GM10847 (cell line): ENCODE data around the gene KNTC1.

ENCODE experiments used
- POLR2A ChIP-seq: IDR thresholded peaks from 2 replicates; pipeline ENCODE4 v1.6.1; 2011; ENCODE audit not compliant: insufficient read length; ENCODE audit errors: extremely low read depth

The KNTC1 gene, protein sequence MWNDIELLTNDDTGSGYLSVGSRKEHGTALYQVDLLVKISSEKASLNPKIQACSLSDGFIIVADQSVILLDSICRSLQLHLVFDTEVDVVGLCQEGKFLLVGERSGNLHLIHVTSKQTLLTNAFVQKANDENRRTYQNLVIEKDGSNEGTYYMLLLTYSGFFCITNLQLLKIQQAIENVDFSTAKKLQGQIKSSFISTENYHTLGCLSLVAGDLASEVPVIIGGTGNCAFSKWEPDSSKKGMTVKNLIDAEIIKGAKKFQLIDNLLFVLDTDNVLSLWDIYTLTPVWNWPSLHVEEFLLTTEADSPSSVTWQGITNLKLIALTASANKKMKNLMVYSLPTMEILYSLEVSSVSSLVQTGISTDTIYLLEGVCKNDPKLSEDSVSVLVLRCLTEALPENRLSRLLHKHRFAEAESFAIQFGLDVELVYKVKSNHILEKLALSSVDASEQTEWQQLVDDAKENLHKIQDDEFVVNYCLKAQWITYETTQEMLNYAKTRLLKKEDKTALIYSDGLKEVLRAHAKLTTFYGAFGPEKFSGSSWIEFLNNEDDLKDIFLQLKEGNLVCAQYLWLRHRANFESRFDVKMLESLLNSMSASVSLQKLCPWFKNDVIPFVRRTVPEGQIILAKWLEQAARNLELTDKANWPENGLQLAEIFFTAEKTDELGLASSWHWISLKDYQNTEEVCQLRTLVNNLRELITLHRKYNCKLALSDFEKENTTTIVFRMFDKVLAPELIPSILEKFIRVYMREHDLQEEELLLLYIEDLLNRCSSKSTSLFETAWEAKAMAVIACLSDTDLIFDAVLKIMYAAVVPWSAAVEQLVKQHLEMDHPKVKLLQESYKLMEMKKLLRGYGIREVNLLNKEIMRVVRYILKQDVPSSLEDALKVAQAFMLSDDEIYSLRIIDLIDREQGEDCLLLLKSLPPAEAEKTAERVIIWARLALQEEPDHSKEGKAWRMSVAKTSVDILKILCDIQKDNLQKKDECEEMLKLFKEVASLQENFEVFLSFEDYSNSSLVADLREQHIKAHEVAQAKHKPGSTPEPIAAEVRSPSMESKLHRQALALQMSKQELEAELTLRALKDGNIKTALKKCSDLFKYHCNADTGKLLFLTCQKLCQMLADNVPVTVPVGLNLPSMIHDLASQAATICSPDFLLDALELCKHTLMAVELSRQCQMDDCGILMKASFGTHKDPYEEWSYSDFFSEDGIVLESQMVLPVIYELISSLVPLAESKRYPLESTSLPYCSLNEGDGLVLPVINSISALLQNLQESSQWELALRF (N-terminal part only)

DNA sequence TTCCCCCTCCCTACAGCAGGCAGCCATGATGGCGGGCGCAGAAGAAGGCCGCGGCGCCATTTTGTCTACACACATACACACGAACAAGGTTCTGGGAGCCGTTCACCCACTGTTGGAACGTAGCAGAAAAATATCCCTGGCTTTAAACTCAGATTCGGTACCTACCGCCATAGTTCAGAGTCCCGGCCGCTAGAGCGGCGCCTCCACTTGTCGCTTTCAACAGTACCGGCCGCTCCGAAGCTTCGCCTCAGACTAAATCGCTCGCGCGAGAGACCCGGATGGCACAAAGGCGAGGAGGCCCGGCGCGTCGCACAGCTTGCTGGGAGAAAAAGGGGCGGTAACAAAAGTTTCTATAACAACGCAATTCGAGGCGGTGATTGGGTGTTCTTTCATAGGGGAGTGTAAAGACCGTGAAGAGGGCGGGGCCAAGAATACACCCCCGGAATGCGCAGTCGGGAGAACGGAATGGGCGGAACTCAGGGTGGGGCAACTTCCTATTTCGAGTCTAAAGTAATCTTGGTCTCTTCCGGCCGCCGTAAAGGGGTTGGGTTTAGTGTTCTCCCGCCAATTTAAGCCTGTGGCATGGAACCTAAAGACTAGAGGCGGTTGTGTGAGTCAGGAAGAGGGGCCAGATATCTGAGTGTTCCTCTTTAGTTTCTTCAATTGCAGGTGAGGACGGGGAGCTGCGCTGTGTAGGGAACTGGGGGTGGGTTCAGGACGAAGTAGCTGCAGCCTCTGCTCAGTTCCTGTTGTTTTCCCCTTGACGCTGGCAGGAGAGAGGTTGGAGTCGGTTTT is at the start of gene KNTC1, which contains the start of gene RSRC2:
Gene KNTC1 (plus strand): TSS at position 567 of the 795 bp plus-strand sequence. CDS start 2,815 bp downstream, outside the sequence.
Gene RSRC2 (minus strand): TSS at position 254 of the 795 bp plus-strand sequence. CDS start 83 bp downstream, at position 171.
- peak; percentile 95 for TF ChIP-seq POLR2A

DNA sequence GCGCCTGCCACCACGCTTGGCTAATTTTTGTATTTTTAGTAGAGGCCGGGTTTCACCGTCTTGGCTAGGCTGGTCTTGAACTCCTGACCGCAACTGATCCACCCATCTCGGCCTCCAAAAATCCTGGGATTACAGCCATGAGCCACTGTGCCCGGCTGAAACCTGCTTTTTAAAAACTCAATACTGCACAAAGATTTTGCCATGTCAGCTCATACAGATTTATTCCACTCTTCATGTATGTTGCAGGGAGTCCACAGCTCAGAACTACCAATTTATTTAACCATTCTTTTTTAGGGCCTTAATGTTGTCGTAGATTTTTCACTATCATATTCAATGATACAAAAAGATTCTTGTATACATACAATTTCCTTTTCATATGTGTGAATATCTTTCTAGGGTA is 46.3 kb upstream of the KNTC1 start:
- TF ChIP-seq POLR2A = no peak

DNA sequence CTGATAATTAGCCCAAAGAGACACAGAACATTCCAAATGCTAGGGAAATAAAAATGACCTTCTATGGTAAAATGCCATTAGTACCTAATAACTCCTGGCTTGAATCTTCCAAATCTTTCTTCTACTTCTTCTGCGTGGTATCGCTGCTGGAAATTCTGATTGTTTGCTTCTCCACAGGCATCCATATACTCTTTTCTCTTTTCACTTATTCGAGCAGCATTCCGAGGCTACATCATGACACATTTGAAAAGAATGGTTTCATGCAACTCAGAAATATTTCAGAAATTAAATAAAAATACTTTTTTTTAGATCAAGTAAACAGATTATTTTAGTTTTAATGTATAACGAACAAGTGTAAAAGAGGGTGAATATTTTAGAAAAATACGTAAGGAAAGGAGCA is 45.2 kb upstream of the KNTC1 start:
- TF ChIP-seq POLR2A = no peak

DNA sequence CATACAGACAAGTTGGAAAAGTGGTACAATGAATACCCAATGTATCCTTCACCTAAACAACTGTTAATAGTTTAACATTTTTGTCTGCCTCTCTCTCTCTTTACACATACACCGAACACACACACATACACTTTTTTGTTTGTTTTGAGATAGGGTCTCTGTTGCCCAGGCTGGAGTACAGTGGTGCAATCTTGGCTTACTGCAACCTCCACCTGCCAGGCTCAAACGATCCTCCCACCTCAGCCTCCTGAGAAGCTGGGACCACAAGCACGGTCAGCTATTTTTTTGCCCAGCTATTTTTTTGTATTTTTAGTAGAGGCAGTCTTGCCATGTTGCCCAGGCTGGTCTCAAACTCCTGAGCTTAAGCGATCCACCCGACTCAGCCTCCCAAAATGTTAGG is 43.1 kb upstream of the KNTC1 start:
- no peak for TF ChIP-seq POLR2A

DNA sequence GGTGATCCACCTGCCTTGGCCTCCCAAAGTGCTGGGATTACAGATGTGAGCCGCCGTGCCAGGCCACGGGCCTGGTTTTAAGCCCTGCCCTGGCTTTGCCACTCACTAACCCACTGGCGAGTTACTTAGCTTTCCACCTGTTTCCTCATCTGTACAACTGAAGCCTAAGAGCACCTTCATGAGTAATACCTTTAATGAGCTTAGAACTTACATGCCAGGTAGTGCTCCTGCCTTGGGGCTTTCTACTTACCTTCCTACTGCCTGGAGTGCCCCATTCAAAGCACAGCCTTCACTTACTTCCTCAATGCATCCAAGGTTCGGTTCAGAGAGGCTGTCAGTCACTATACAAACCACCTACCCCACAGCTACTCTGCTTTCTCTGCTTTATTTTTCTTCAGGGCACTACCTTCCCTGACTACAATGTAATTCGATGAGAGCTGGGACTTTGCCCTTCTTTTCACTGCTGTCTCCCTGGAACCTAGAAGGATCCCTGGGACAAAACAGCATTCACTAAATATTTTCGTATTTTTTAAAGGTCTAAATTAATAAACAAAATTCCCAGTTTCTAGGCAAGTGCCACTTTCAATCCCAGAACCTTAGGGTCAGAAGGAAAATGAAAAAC is 40.1 kb upstream of the KNTC1 start:
- no peak for TF ChIP-seq POLR2A

DNA sequence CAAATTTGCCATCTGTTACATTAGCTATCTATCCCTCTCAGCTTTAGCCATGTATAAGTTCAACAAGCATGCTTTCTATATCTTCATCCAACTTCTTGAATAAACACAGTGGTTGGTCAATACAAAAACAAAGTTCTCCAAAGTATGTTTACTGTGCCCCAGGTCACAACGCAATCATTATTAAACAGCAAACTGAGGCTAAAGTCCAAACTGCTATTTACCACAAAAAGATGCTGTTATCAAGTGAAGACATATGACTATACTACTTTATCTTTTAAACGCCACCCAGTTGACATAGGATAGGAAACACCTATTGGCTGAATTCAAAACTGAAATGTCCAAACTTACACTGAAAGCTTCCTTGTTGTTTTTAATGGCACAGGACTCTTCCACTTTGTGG is 38.0 kb upstream of the KNTC1 start:
- TF ChIP-seq POLR2A = no peak

DNA sequence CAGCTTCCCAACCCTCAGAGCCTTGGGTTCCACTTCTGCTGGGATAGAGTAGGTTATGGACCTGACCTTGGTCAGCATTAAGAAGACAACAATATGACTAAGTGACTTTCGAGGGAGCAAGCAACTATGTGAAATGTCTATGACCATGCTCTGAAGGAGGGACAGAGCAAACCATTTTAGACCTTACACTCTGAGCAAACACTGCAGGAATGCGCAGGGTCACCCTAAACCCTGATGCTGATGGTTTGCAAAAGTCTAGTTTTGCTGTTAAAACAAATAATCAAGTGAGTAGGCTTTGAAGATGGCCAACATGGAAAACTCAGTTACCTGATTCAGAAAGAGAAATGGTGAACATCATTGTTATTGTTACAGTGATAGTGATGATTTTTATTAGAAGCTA is 35.1 kb upstream of the KNTC1 start:
- TF ChIP-seq POLR2A = no peak

DNA sequence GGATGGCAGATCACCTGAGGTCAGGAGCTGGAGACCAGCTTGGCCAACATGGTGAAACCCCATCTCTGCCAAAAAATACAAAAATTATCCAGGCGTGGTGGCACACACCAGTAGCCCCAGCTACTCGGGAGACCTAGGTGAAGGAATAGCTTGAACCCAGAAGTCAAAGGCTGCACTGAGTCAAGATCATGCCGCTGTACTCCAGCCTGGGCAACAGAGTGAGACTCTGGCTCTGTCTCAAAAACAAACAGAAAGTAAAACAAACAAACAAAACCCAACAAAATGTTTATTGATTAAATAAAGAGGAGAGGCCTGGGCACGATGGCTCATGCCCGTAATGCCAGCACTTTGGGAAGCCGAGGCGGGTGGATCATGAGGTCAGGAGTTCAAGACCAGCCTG is 31.8 kb upstream of the KNTC1 start:
- TF ChIP-seq POLR2A = no peak

DNA sequence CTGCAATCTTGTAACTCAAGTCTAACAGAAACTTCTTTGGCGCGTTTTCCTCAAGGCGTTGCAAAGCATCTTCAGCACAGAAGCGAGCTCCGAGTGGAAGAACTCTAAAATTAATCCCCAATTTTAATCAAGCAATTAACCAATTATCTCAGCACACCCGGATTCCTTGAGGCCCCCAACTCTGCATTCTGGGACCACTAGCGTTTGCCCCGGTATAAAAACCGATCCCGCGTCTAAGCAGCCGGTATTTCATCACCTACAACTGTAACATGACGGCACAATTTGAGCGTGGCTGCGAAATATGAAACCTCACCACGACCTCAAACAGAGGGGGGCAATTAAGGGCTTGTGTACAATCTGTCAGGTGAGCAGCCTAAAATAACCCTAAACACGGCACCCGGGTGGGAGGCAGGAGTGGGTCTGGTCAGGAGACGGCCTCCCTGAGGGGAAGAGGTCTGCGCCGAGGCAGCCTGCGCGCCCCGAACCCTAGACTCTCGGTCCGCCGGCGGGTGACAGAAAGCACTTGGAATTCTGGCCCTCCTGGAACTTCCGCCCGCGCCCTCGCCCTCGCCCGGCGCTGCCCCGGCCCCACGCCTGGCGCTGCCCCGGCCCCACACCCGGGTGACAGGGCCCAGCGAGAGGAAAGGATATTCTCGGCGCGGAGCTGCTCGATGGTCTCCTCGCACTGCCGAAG is 26.9 kb upstream of the KNTC1 start:
- no peak for TF ChIP-seq POLR2A

DNA sequence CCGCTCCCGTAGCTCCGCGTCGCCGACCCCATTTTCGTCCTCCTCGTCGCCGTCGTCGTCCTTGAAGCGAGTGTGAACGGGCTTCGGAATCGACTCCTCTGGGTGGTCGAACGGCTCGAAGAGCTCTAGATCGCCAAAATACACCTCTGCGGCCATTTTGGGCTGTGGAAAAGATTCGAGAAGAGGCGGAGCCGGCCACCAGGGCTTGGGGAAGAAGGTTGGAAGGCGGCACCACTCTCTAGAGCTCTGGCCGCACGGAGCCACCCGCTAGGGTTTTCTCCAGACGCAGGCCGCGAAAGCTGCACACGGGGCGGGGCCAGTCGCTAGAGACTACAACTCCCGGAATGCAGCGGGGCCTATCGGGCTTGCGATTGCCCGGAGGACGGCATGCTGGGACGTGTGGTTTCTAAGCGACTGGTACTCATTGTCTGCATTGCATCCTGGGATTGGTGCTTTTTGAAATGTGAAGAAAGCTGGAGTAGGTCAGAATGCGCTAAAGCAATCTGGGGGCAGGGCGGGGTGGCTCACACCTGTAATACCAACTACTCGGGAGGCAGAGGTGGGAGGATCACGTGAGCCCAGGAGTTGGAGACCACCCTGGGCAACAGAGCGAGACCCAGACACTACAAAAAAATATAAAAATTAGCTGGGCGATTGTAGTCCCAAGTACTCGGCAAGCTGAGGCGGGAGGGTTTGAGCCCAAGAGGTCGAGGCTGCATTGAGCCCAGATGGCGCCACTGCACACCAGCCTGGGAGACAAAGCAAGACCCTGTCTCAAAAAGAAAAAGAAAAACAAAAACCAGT is 26.2 kb upstream of the KNTC1 start, which contains the start of gene ZCCHC8:
Gene ZCCHC8 (minus strand): TSS at position 248 of the 804 bp plus-strand sequence. CDS start 92 bp downstream, at position 156.
- TF ChIP-seq POLR2A = peak; percentile 76

DNA sequence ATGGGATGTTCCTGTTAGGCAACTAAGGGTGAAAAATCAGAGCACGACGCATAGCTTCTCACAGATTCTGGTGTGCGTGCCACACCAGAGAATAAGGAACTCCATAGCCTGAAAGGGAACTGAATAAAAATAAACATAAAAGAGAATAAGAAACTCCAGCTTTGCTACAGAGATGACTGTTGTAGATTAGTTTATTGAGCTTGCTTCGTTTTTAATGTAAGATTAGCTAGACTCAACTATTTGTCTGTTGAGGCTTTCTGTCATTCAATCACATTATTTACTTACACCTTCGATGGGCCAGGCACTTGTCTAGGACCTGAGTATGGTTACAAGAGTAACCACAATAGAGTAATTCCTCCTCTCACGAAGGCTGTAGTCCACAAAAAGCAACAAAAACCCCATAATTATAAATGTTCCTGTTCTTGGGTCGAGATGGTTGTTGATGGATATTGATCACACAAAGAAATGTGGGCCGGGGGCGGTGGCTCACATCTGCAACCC is 25.5 kb upstream of the KNTC1 start:
- no peak for TF ChIP-seq POLR2A

DNA sequence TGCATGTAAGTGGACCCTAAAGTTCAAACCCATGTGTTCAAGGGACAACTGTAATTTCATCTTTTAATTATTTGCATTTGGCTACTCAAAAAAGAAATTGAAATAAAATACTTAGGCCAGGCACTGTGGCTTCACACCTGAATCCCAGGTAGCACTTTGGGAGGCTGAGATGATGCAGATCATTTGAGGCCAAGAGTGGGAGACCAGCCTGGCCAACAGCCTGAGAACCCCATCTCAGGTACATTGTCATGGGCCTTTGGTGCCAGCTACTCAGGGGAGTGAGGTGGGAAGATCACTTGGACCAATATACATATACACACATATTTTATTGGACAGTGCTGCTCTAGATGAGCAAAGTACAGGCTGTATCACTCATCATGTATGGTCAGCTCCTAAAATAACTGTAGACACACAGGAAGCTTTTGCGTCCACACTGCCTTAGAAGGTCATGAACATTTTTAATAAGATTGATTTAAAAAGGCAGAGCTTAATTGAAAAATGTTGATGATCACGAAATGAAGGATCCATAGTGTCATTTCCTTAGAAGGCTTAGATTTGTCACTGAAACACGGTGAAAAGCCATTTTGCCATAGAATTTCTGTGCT is 23.8 kb upstream of the KNTC1 start:
- no peak for TF ChIP-seq POLR2A
